Measurements from ENCODE around the gene MYCBPAP. TPM values are rescaled to one million over a fixed set of nuclear protein-coding genes. Genes with fewer than 3 reads are reported as not detected.

MYCBPAP gene, protein sequence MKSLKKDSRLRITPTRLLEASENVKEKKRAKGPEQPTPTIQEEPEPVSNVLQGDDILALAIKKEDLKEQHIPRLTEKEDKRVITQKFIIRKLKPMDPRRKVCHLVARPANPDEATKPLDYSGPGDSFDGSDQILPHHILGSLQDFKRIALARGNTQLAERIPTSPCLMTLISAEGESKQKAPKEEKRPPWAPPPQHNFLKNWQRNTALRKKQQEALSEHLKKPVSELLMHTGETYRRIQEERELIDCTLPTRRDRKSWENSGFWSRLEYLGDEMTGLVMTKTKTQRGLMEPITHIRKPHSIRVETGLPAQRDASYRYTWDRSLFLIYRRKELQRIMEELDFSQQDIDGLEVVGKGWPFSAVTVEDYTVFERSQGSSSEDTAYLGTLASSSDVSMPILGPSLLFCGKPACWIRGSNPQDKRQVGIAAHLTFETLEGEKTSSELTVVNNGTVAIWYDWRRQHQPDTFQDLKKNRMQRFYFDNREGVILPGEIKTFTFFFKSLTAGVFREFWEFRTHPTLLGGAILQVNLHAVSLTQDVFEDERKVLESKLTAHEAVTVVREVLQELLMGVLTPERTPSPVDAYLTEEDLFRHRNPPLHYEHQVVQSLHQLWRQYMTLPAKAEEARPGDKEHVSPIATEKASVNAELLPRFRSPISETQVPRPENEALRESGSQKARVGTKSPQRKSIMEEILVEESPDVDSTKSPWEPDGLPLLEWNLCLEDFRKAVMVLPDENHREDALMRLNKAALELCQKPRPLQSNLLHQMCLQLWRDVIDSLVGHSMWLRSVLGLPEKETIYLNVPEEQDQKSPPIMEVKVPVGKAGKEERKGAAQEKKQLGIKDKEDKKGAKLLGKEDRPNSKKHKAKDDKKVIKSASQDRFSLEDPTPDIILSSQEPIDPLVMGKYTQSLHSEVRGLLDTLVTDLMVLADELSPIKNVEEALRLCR
- 0.78 and 0.80 TPM in 2 replicates for total RNA-seq

GRCh38 chr17:50507871-50508572, at the start of gene MYCBPAP:
Gene MYCBPAP, plus strand, starts transcription at chr17:50508439. Its CDS starts 236 bp downstream, at chr17:50508675.

DNA sequence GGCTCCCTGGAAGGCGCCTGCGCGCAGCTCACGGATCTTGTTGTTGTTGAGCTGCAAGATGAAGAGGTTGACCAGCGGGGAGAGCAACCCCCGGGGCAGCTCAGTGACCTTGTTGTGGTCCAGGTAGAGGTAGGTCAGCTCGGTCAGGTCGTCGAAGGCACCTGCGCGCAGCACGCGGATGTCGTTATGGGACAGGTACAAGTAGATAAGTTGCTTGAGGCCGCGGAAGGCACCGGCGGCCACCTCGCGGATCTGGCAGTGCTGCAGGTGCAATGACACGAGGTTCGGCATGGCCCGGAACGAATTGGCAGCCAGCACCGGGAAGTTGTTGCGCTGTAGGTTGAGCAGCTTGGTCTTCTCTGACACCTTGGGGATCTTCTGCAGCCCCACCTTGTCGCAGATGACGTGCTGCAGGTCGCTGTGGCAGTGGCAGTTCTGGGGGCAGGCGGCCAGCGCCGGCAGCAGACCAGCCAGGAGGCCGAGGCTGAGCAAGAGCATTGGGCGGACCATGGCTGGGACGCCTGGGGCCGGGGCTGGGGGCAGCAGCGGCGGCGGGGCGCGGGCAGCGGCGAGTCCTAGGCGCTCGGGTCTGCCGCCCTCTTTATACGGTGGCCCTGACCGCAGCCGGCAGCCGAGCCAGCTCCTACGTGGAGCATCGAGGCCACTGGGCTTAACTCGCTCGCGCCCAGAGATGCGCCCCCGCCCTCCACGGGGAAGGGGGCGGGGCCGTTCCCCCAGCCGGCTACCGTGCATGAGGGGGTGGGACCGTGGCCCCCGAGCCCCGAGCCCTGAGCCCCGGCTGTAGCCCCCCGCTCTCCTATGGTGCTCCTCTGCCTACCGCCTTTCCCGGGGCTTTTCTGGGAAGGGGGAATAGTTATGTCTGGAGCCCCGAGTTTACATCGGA, 39.7 kb upstream of the MYCBPAP start, which contains the start of gene CHAD:
Gene CHAD, minus strand, starts transcription at position 577 of the 904 bp plus-strand sequence. Its CDS starts 67 bp downstream, at position 510.

GRCh38 chr17:50478391-50479381, 29.6 kb upstream of the MYCBPAP start, which contains the start of gene RSAD1:
Gene RSAD1, plus strand, starts transcription at chr17:50478860. Its CDS starts 25 bp downstream, at chr17:50478885.

DNA sequence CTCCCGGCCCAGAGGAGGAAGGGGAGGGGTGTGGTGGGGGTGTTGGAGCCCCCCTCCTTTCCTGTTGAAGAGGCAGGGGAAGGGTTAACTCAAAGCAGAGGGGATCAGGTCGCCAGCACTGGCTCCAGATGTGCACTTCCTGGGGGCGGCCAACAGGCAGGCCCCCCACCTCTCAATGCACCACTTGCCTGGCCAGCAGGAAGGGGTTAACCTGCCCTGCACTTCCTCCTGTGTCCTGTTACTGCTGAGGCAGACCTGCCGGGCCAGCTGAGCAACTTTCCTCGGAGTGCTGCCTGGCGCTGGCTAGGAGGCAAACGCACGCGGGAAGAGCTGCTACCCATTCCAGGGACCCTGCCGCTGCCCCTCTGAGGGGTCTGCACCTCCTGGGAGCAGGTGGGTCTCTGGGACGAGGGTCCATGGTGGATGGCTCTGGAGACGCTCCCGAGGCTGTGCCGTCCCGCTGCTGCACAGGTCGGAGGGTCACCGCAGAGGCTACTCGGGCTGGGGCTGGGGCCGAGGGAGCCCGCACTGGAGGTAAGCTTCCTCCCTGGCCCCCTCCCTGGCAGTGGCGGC, 24.3 kb downstream of the MYCBPAP start, which contains the start of gene EPN3:
Gene EPN3, plus strand, starts transcription at position 284 of the 573 bp plus-strand sequence. CDS start 3,822 bp downstream, outside the sequence.

DNA sequence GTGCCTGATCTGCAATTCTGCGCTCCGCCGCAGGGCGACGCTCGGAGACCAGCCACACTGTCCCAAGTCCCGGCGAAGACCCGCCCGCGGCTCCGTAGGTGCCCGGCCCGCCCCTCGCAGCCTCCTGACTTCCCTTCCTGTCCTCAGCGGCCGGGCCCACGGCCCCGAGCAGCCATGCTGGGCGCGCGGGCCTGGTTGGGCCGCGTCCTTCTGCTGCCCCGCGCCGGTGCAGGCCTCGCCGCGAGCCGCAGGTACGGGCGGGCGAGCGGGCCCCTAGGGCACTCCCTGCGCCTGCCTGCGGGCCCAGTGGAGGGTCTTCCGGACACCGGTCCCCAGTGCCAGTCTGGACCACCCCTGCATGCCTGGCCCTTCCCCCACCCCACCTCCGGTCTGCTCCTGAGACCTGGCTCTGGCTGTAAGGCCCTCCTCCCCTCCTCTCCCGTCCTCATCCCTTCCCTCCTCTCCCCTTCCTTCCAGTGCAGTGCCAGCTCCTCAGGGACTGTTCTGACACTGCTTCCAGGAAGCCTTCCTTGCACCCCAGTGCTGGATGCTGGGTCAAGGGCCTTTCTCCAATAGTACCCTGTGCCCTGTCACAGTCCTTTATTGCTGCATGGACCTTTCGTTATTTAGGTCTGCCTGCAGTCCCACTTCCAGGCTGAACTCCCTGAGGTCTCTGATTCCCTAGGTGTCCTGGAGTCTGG, 38.9 kb downstream of the MYCBPAP start, which contains the start of gene SPATA20:
Gene SPATA20, plus strand, starts transcription at position 140 of the 701 bp plus-strand sequence. Its CDS starts 35 bp downstream, at position 175.

GRCh38 chr17:50560185-50560824, 52.1 kb downstream of the MYCBPAP start, which contains the start of gene CACNA1G:
Gene CACNA1G, plus strand, starts transcription at chr17:50560715. Its CDS starts 745 bp downstream, at chr17:50561460.

Other genes with a start within 250 kb of the MYCBPAP start
- 0.16 and 1.4 TPM in 2 replicates for gene TMEM92, start 234.0 kb upstream of the MYCBPAP start, total RNA-seq
- gene XYLT2, start 162.3 kb upstream of the MYCBPAP start, total RNA-seq, result 27.0 and 54.8 TPM in 2 replicates
- 63.2 and 76.4 TPM in 2 replicates for gene MRPL27, start 135.3 kb upstream of the MYCBPAP start, total RNA-seq
- 1.7 and 4.5 TPM in 2 replicates for gene EME1, start 135.2 kb upstream of the MYCBPAP start, total RNA-seq
- 92.0 and 210 TPM in 2 replicates for gene LRRC59, start 110.9 kb upstream of the MYCBPAP start, total RNA-seq
- 16.9 and 37.1 TPM in 2 replicates for gene ACSF2, start 82.2 kb upstream of the MYCBPAP start, total RNA-seq
- not detected in 2 replicates for gene CHAD, start 39.6 kb upstream of the MYCBPAP start, total RNA-seq
- 13.3 and 21.5 TPM in 2 replicates for gene RSAD1, start 29.6 kb upstream of the MYCBPAP start, total RNA-seq
- 0.08 and 0.26 TPM in 2 replicates for gene EPN3, start 24.3 kb downstream of the MYCBPAP start, total RNA-seq
- gene SPATA20, start 38.7 kb downstream of the MYCBPAP start, total RNA-seq, result 38.5 and 64.8 TPM in 2 replicates
- under 0.01 and 0.96 TPM in 2 replicates for gene CACNA1G, start 52.3 kb downstream of the MYCBPAP start, total RNA-seq
- 5.2 and 13.9 TPM in 2 replicates for gene ABCC3, start 126.4 kb downstream of the MYCBPAP start, total RNA-seq
- 19.9 and 28.3 TPM in 2 replicates for gene ANKRD40, start 199.5 kb downstream of the MYCBPAP start, total RNA-seq
- gene LUC7L3, start 211.2 kb downstream of the MYCBPAP start, total RNA-seq, result 8.5 and 41.8 TPM in 2 replicates

Data from epithelial cell of alveolus of lung (primary cell).